CMK (cell line): ENCODE data around the gene VRK3.
"Not testable (repeated sequence)": the region's sequence is repeated elsewhere in the genome, so short reads cannot be mapped to it uniquely, and the experiment has no call there.

Experiments used
- DNase-seq: peaks from one replicate; pipeline ENCODE4 v3.0.0-alpha.2; 2010; ENCODE audit warnings: low read depth

The VRK3 gene

GRCh38 chr19:49987159-49987698 lies 37.9 kb downstream of the VRK3 start:
- peak; percentile 86 for DNase-seq

GRCh38 chr19:49986354-49986753 lies 38.8 kb downstream of the VRK3 start:
- DNase-seq = no peak

- no peak for DNase-seq
Observed at GRCh38 chr19:49985871-49986270, 39.3 kb downstream of the VRK3 start.

- DNase-seq = no peak
Observed at GRCh38 chr19:49984491-49984890, 40.7 kb downstream of the VRK3 start.

GRCh38 chr19:49983645-49984229 lies 41.4 kb downstream of the VRK3 start:
- DNase-seq = peak; percentile 55

GRCh38 chr19:49981603-49982593 lies 43.3 kb downstream of the VRK3 start:
- DNase-seq = peak; percentile 77

- no peak for DNase-seq
Observed at GRCh38 chr19:49978324-49978723, 46.8 kb downstream of the VRK3 start.

GRCh38 chr19:49977881-49978280 lies 47.3 kb downstream of the VRK3 start:
- no peak for DNase-seq

- DNase-seq = no peak
Observed at GRCh38 chr19:49977076-49977475, 48.1 kb downstream of the VRK3 start.

GRCh38 chr19:49976496-49976895 lies 48.7 kb downstream of the VRK3 start:
- no peak for DNase-seq

- DNase-seq = no peak
Observed at GRCh38 chr19:49975051-49975450, 50.1 kb downstream of the VRK3 start.

GRCh38 chr19:49973987-49974386 lies 51.2 kb downstream of the VRK3 start:
- no peak for DNase-seq

- DNase-seq = no peak
Observed at GRCh38 chr19:49972841-49973240, 52.3 kb downstream of the VRK3 start.

- DNase-seq = no peak
Observed at GRCh38 chr19:49971991-49972411, 53.2 kb downstream of the VRK3 start.

- not testable (repeated sequence) for DNase-seq
Observed at GRCh38 chr19:49969355-49969754, 55.8 kb downstream of the VRK3 start.

- no peak for DNase-seq
Observed at GRCh38 chr19:49968279-49968922, 56.8 kb downstream of the VRK3 start.

- not testable (repeated sequence) for DNase-seq
Observed at GRCh38 chr19:49960980-49961379, 64.2 kb downstream of the VRK3 start, which contains the start of gene SIGLEC11. Gene SIGLEC11, minus strand, starts transcription at chr19:49961172. Its CDS starts 91 bp downstream, at chr19:49961081.

- not testable (repeated sequence) for DNase-seq
Observed at GRCh38 chr19:49959892-49960291, 65.3 kb downstream of the VRK3 start.

GRCh38 chr19:49958596-49958995 lies 66.6 kb downstream of the VRK3 start:
- not testable (repeated sequence) for DNase-seq

- DNase-seq = not testable (repeated sequence)
Observed at GRCh38 chr19:49958144-49958543, 67.0 kb downstream of the VRK3 start.

- no peak for DNase-seq
Observed at GRCh38 chr19:49957262-49957915, 67.8 kb downstream of the VRK3 start.

GRCh38 chr19:49956115-49956495 lies 69.1 kb downstream of the VRK3 start:
- DNase-seq = no peak
